ENCODE data around the gene FGFBP1.

FGFBP1 gene

GRCh38 chr4:15910155-15910940, 28.2 kb downstream of the FGFBP1 start:
- no peak for DNase-seq

- DNase-seq: no peak
Observed at GRCh38 chr4:15907430-15907829, 31.1 kb downstream of the FGFBP1 start.

- DNase-seq: no peak
Observed at GRCh38 chr4:15906020-15906443, 32.5 kb downstream of the FGFBP1 start.

DNA sequence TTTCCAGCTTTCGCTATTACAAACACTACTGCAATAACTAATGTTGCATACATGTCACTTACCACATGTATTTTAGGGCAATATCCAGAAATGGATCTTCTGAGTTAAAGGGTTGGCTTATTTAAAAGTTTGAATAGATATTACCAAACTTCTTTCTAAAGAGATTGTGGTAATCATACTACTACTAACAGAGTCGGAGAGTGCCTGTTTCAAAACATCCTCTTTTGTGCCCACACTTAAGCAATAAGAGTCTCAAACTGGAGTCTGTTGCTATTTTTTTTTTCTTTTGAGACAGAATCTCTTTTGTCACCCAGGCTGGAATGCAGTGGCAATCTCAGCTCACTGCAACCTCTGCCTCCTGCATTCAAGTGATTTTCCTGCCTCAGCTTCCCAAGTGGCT, 35.8 kb downstream of the FGFBP1 start:
- no peak for DNase-seq

GRCh38 chr4:15901998-15902397, 36.5 kb downstream of the FGFBP1 start:
- DNase-seq: no peak

DNA sequence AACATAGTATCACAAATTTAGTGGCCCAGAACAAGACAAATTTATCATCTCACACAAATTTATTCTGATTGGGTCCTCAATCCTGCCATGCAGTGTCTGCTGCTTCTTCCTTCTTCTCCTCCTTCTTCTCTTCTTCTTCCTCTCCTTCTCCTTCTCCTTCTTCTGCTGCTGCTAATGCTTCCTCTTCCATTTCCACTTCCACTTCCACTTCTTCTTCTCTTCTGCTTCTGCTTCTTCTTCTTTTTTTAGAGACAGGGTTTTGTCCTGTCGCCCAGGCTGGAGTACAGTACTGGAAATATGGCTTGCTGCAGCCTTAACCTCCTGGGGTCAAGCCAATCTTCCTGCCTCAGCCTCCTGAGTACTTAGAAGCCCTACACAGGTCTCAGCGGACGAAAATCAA, 37.5 kb downstream of the FGFBP1 start:
- DNase-seq: no peak

DNA sequence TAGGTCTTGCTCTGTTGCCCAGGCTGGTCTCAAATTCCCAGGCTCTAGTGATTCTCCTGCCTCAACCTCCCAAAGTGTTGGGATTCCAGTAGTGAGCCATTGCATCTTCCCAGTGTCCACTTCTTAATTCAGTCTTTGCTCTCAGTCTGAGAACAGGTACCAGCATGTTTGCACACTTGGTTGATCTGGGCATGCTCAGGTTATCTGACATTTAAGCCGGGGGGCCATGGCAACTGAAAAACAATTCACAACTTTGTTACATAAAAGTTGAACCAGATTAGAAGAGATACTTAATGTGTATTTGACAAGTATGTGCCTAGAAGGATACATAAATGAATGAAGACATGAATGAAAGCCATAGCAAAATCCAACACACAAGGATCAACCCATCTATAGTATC, 39.0 kb downstream of the FGFBP1 start:
- no peak for DNase-seq

DNA sequence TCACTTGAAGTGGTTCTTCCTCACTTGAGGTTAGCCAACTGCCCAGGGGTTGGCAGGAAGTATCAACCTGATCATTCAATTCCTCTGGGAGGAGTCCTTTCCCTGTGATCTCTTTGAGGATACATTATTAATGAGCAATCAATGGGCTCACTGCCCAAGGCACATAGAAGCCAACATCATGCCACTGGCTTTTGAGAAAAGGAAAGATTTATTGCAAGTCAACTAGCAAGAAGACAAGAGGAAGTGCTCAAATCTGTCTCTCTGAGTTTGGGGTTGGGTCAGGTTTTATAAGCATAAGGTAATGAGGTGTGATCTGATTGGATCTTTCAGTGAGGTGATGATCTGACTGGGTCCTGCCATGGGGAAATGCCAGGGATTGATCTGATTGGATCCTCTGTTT, 39.6 kb downstream of the FGFBP1 start:
- DNase-seq: no peak

DNA sequence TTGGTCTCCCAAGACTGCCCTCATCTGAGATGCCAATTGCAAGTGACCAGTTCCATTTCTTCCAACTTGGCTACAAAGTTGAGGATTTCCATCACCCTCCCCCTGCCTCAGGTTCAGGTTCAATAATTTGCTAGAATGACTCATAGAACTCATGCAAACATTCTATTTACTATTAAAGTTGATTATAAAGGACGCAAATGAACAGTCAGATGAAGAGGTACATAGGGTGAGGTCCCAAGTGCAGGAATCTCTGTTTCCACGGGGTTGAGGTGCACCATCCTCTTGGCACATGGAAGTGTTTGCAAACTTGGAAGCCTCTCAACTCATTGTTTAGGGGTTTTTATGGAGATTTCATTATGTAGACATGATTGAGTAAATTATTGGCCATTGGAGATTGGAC, 41.0 kb downstream of the FGFBP1 start:
- no peak for DNase-seq

- DNase-seq: no peak
Observed at GRCh38 chr4:15894921-15895916, 43.3 kb downstream of the FGFBP1 start.

- no peak for DNase-seq
Observed at GRCh38 chr4:15894393-15894792, 44.1 kb downstream of the FGFBP1 start.

GRCh38 chr4:15893962-15894361, 44.6 kb downstream of the FGFBP1 start:
- DNase-seq: no peak

DNA sequence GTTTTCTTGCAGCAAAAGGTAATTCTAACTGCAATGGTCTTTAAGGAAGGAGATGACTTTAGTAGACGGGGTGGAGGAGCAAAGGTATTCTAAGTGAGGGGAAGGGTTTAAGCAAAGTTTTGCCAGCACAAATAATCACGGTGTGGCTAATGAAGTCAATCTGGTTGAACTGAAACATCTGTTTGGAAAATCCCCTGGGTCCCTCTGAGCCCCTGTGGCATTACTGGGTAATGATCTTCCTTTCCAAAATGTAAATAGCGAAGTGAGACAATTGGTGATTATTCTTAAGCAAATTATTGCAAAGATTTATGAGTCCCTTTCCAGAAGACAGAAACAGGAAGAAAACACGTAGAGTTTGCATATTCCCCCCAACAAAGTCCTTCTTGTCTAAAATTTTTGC, 47.2 kb downstream of the FGFBP1 start:
- no peak for DNase-seq

GRCh38 chr4:15890246-15890829, 48.2 kb downstream of the FGFBP1 start:
- DNase-seq: no peak

- DNase-seq: no peak
Observed at GRCh38 chr4:15888515-15888914, 50.0 kb downstream of the FGFBP1 start.
